Natural killer cell (primary cell): ENCODE results near the gene SNRPB2. TPM values are rescaled to one million over a fixed set of nuclear protein-coding genes. Genes with fewer than 3 reads are reported as not detected.

Experiments
- ATAC-seq, 3 donors: fragments of 150-1000 bp in 2 of 3; fragments of 200-7000 bp in 1 of 3; cut with Tn5 transposase; 1 replicate in 1 of 3; 2 replicates in 2 of 3; pipeline ENCODE4 v1.10.0; 2021; ENCODE audit warnings: mild to moderate bottlenecking in 2 of 3, moderate library complexity in 2 of 3
- DNase-seq, 2 donors: peaks; one replicate each; pipeline versions ENCODE4 v3.0.0 to v3.0.0-alpha.2; 2013 to 2021; ENCODE audit warnings: mixed read lengths in 1 of 2
- H3K27ac ChIP-seq: one replicate; pipeline ENCODE4 v1.5.1; 2013; ENCODE audit warnings: mild to moderate bottlenecking, low read length
- H3K27me3 ChIP-seq: one replicate; pipeline ENCODE4 v1.6.1; 2013; ENCODE audit warnings: low read length; ENCODE audit not compliant: control insufficient read depth, insufficient read depth
- H3K36me3 ChIP-seq: one replicate; pipeline ENCODE4 v1.6.1; 2013; ENCODE audit warnings: low read length; ENCODE audit not compliant: control insufficient read depth, insufficient read depth
- H3K4me1 ChIP-seq: one replicate; pipeline ENCODE4 v1.6.1; 2013; ENCODE audit warnings: low read length; ENCODE audit not compliant: control insufficient read depth, insufficient read depth
- H3K4me3 ChIP-seq: one replicate; pipeline ENCODE4 v1.5.1; 2013; ENCODE audit warnings: low read length
- H3K9me3 ChIP-seq: one replicate; pipeline ENCODE4 v1.6.1; 2013; ENCODE audit warnings: low read length; ENCODE audit not compliant: control insufficient read depth, insufficient read depth
- H3K27ac Mint-ChIP-seq, 2 donors: one replicate each; pipeline ENCODE4 v1.8.0; 2022; ENCODE audit warnings: mild to moderate bottlenecking in 2 of 2, mixed read lengths in 2 of 2, moderate library complexity in 1 of 2
- H3K27me3 Mint-ChIP-seq, 2 donors: one replicate each; pipeline ENCODE4 v1.8.0; 2022; ENCODE audit warnings: low read depth in 2 of 2, mixed read lengths in 2 of 2
- H3K36me3 Mint-ChIP-seq: one replicate; pipeline ENCODE4 v1.8.0; 2022; ENCODE audit warnings: mixed read lengths
- H3K4me1 Mint-ChIP-seq, 2 donors: one replicate each; pipeline ENCODE4 v1.8.0; 2022; ENCODE audit warnings: mixed read lengths in 2 of 2
- H3K4me3 Mint-ChIP-seq: one replicate; pipeline ENCODE4 v1.8.0; 2022; ENCODE audit warnings: mild to moderate bottlenecking, moderate library complexity, mixed read lengths
- H3K9me3 Mint-ChIP-seq, 2 donors: one replicate each; pipeline ENCODE4 v1.8.0; 2022; ENCODE audit warnings: mixed read lengths in 2 of 2
- WGBS: methylation state at CpG from one replicate; pipeline ENCODE4 v1.1.7; 2013; ENCODE audit warnings: missing lambda C conversion rate; ENCODE audit not compliant: insufficient coverage; 5-methylcytosine and 5-hydroxymethylcytosine counted together
- intact Hi-C: fragments of 100-400 bp; cut with micrococcal nuclease; formaldehyde crosslinking; loops from one replicate; pipeline ENCODE4 v1.14.2; 2022
- total RNA-seq, 4 donors: library from RNA; stranded (reverse); fragments of 120-200 nt in 1 of 4; gene quantifications; one replicate each; pipeline versions ENCODE4 v1.2.3 to v1.2.4, GENCODE V29; 2013 to 2022
- TF ChIP-seq, protein P1 (sequence below): fragments of 200-600 bp; IDR thresholded peaks from one replicate; pipeline ENCODE4 v1.8.0; 2022; ENCODE audit warnings: antibody characterized with exemption

Gene SNRPB2
- total RNA-seq, 3 donors from 2014 or later (not counting 1 experiment from before 2014, with no cell fraction given), result 39.4 to 43.0 (median 40.5) TPM

DNA sequence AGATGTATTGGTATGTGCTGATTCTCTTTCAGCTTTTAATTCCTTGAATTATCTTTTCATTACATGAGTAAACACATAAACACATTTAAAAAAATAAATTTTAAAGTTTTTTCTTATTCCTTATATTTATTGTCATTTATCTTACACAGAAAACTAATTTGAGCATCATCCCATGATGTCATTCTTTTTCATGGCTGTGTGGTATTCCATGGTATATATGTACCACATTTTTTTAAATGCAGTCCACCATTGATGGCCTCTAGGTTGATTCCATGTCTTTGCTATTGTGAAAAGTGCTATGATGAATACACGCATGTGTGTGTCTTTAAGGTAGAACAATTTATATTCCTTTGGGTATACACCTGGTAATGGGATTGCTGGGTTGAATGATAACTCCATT lies 51.7 kb downstream of the SNRPB2 start:
- TF ChIP-seq, protein P1, sequence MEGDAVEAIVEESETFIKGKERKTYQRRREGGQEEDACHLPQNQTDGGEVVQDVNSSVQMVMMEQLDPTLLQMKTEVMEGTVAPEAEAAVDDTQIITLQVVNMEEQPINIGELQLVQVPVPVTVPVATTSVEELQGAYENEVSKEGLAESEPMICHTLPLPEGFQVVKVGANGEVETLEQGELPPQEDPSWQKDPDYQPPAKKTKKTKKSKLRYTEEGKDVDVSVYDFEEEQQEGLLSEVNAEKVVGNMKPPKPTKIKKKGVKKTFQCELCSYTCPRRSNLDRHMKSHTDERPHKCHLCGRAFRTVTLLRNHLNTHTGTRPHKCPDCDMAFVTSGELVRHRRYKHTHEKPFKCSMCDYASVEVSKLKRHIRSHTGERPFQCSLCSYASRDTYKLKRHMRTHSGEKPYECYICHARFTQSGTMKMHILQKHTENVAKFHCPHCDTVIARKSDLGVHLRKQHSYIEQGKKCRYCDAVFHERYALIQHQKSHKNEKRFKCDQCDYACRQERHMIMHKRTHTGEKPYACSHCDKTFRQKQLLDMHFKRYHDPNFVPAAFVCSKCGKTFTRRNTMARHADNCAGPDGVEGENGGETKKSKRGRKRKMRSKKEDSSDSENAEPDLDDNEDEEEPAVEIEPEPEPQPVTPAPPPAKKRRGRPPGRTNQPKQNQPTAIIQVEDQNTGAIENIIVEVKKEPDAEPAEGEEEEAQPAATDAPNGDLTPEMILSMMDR, result no peak
- peaks cover 5% of the 10 kb centered on the region for H3K36me3 Mint-ChIP-seq
- WGBS, result 92% methylated on average over 1 of the region's 1 CpG
- intact Hi-C loops, result no loop called here
- no peaks in the 10 kb centered on the region for H3K4me1 ChIP-seq
- H3K4me1 Mint-ChIP-seq, result no peaks in the 10 kb centered on the region
- no peaks in the 10 kb centered on the region for H3K9me3 ChIP-seq
- H3K27ac ChIP-seq, result no peak overlapping the region
- no peak overlapping the region for H3K4me3 ChIP-seq
- DNase-seq (no peak), ATAC-seq (no peak)
- H3K27me3 Mint-ChIP-seq, result peaks cover 5 to 33% of the 10 kb centered on the region in 2 donors
- no peaks in the 10 kb centered on the region for H3K27me3 ChIP-seq
- H3K36me3 ChIP-seq, result no peaks in the 10 kb centered on the region
- H3K4me3 Mint-ChIP-seq, result no peak overlapping the region
- H3K9me3 Mint-ChIP-seq, result peaks cover 0 to 3% of the 10 kb centered on the region in 2 donors
- H3K27ac Mint-ChIP-seq, result no peak overlapping the region

DNA sequence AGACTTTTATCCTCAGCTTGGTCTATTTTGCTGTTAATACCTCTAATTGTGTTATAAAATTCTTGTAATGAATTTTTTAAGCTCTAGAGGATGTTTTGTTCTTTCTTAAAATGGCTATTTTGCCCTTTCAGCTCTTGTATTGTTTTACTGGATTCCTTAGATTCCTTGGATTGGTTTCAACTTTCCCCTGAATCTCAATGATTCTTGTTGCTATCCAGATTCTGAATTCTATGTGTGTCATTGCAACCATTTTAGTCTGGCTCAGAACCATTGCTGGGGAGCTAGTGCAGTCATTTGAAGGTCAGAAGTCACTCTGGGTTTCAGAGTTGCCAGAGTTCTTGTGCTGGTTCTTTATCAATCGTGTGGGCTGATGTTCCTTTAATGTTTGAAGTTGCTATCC lies 55.4 kb downstream of the SNRPB2 start:
- no peaks in the 10 kb centered on the region for H3K9me3 ChIP-seq
- Mint-ChIP-seq H3K9me3 (no peaks in the 10 kb centered on the region), H3K27me3 (peaks cover 8 to 30% of the 10 kb centered on the region in 2 donors), H3K27ac (no peak overlapping the region), H3K36me3 (peaks cover 5% of the 10 kb centered on the region), H3K4me1 (no peaks in the 10 kb centered on the region), H3K4me3 (no peak overlapping the region)
- intact Hi-C loops, result no loop called here
- DNase-seq (no peak), ATAC-seq (no peak)
- no peaks in the 10 kb centered on the region for H3K4me1 ChIP-seq
- TF ChIP-seq, protein P1, result no peak
- no peaks in the 10 kb centered on the region for H3K27me3 ChIP-seq
- no peak overlapping the region for H3K27ac ChIP-seq
- H3K36me3 ChIP-seq, result no peaks in the 10 kb centered on the region
- H3K4me3 ChIP-seq, result no peak overlapping the region
- WGBS, result 76% methylated on average over 1 of the region's 1 CpG

Other genes starting within 250 kb of the SNRPB2 start
- 10 to 100 TPM in 1 of 3 donors, 1 to 10 TPM in 2; 3.9 to 11.8 (median 9.2) TPM for gene KIF16B, start 156.6 kb upstream of the SNRPB2 start, total RNA-seq
- gene OTOR, start 18.3 kb downstream of the SNRPB2 start, total RNA-seq, result not detected